ENCODE results near the gene SUN3.
"Not testable (repeated sequence)": the region's sequence is repeated elsewhere in the genome, so short reads cannot be mapped to it uniquely, and the experiment has no call there.

SUN3 gene

GRCh38 chr7:47948141-47948790, 80.6 kb downstream of the SUN3 start, which contains the start of gene PKD1L1:
Gene PKD1L1, minus strand, starts transcription at chr7:47948466. Its CDS starts 26 bp downstream, at chr7:47948440.
- no peak within 1 kb of the TSS for H3K4me2 ChIP-seq
- H3K27me3 ChIP-seq: no peaks in the 10 kb centered on the region
- H3K4me3 ChIP-seq: no peak within 1 kb of the TSS
- peaks cover 0 to 6% (median 2%) of the 10 kb centered on the region in 10 experiments; a peak in 7 of 20 replicates for H3K4me1 ChIP-seq
- H3K27ac ChIP-seq: no peak within 1 kb of the TSS
- H3K9ac ChIP-seq: no peak within 1 kb of the TSS
- H3K9me3 ChIP-seq (replicated peaks in 1 of 11): no peaks in the 10 kb centered on the region
- TF ChIP-seq Cebpa-rat (IDR thresholded peaks at IDR 0.05): no peak
- peaks cover 0 to 5% (median 0%) of the 10 kb centered on the region in 11 experiments; a peak in 2 of 22 replicates for H3K36me3 ChIP-seq
- H4K20me1 ChIP-seq: no peaks in the 10 kb centered on the region

GRCh38 chr7:47947355-47947749, 81.6 kb downstream of the SUN3 start:
- H3K4me2 ChIP-seq: no peak overlapping the region
- H3K4me3 ChIP-seq: no peak overlapping the region
- H3K27me3 ChIP-seq: no peaks in the 10 kb centered on the region
- H4K20me1 ChIP-seq: no peaks in the 10 kb centered on the region
- H3K9ac ChIP-seq: 0 out of 22 replicates have a peak overlapping the region, but pooled peaks of 1 of the 11 experiments have one; percentile 7
- H3K9me3 ChIP-seq (replicated peaks in 1 of 11): no peaks in the 10 kb centered on the region
- H3K4me1 ChIP-seq: peaks cover 0 to 14% (median 2%) of the 10 kb centered on the region in 10 experiments; a peak in 7 of 20 replicates
- no peaks in the 10 kb centered on the region for H3K36me3 ChIP-seq
- H3K27ac ChIP-seq: no peak overlapping the region
- no peak for TF ChIP-seq Cebpa-rat (IDR thresholded peaks at IDR 0.05)

GRCh38 chr7:47946581-47947354, 82.1 kb downstream of the SUN3 start:
- H3K4me1 ChIP-seq: peaks cover 0 to 19% (median 4%) of the 10 kb centered on the region in 10 experiments; a peak in 10 of 20 replicates
- 0 out of 22 replicates have a peak overlapping the region, but pooled peaks of 1 of the 11 experiments have one; percentile 7 for H3K9ac ChIP-seq
- H3K4me2 ChIP-seq: no peak overlapping the region
- H3K27ac ChIP-seq: no peak overlapping the region
- H4K20me1 ChIP-seq: no peaks in the 10 kb centered on the region
- TF ChIP-seq Cebpa-rat (IDR thresholded peaks at IDR 0.05): no peak
- no peak overlapping the region for H3K4me3 ChIP-seq
- no peaks in the 10 kb centered on the region for H3K27me3 ChIP-seq
- H3K9me3 ChIP-seq (replicated peaks in 1 of 11): no peaks in the 10 kb centered on the region
- no peaks in the 10 kb centered on the region for H3K36me3 ChIP-seq

GRCh38 chr7:47945261-47946015, 83.5 kb downstream of the SUN3 start:
- no peak for TF ChIP-seq Cebpa-rat (IDR thresholded peaks at IDR 0.05)
- H3K27me3 ChIP-seq: no peaks in the 10 kb centered on the region

GRCh38 chr7:47944536-47945260, 84.2 kb downstream of the SUN3 start:
- H3K9ac ChIP-seq: no peak overlapping the region
- H3K36me3 ChIP-seq: no peaks in the 10 kb centered on the region
- no peaks in the 10 kb centered on the region for H4K20me1 ChIP-seq
- no peak overlapping the region for H3K27ac ChIP-seq
- H3K4me2 ChIP-seq: no peak overlapping the region; a peak in 1 of 22 replicates
- no peak overlapping the region for H3K4me3 ChIP-seq
- peaks cover 0 to 40% (median 6%) of the 10 kb centered on the region in 10 experiments; a peak in 12 of 20 replicates for H3K4me1 ChIP-seq
- no peak for TF ChIP-seq Cebpa-rat (IDR thresholded peaks at IDR 0.05)
- no peaks in the 10 kb centered on the region for H3K27me3 ChIP-seq
- H3K9me3 ChIP-seq (replicated peaks in 1 of 11): no peaks in the 10 kb centered on the region

More at GRCh38 chr7:47945261-47946015, 83.5 kb downstream of the SUN3 start:
- Histone ChIP-seq H3K27ac (no peak overlapping the region), H4K20me1 (no peaks in the 10 kb centered on the region), H3K4me2 (no peak overlapping the region), H3K36me3 (no peaks in the 10 kb centered on the region), H3K9ac (no peak overlapping the region), H3K4me1 (peaks cover 0 to 33% (median 8%) of the 10 kb centered on the region in 10 experiments; a peak in 12 of 20 replicates), H3K9me3 (replicated peaks in 1 of 11) (no peaks in the 10 kb centered on the region), H3K4me3 (no peak overlapping the region)

- H3K9me3 ChIP-seq (replicated peaks in 1 of 11): no peaks in the 10 kb centered on the region
- H3K4me2 ChIP-seq: peak overlapping the region in 2 of 11 experiments; percentile 21 to 52; a peak in 3 of 22 replicates
- no peaks in the 10 kb centered on the region for H3K27me3 ChIP-seq
- H3K36me3 ChIP-seq: no peaks in the 10 kb centered on the region
- H3K9ac ChIP-seq: no peak overlapping the region
- no peaks in the 10 kb centered on the region for H4K20me1 ChIP-seq
- no peak for TF ChIP-seq Cebpa-rat (IDR thresholded peaks at IDR 0.05)
- peak overlapping the region in 1 of 11 experiments; percentile 17; a peak in 1 of 22 replicates for H3K27ac ChIP-seq
- peaks cover 0 to 48% (median 8%) of the 10 kb centered on the region in 10 experiments; a peak in 16 of 20 replicates for H3K4me1 ChIP-seq
- H3K4me3 ChIP-seq: no peak overlapping the region
These were observed 85.0 kb downstream of the SUN3 start for GRCh38 chr7:47943676-47944474.

- not testable (repeated sequence) for H4K20me1 ChIP-seq; H3K4me3 ChIP-seq; H3K27me3 ChIP-seq; H3K9me3 ChIP-seq (replicated peaks in 1 of 11); H3K9ac ChIP-seq; H3K36me3 ChIP-seq
- H3K27ac ChIP-seq: peak overlapping the region in 2 of 11 experiments; percentile 20 to 39; a peak in 2 of 22 replicates
- peak overlapping the region in 2 of 11 experiments; percentile 4 to 88; a peak in 4 of 22 replicates for H3K4me2 ChIP-seq
- peaks cover 12 to 61% (median 21%) of the 10 kb centered on the region in 10 experiments for H3K4me1 ChIP-seq
These were observed 86.3 kb downstream of the SUN3 start for GRCh38 chr7:47942651-47943050.

- no peak overlapping the region for H3K4me3 ChIP-seq
- H3K27ac ChIP-seq: peak overlapping the region in 3 of 11 experiments; percentile 43 to 90 (median 79); a peak in 5 of 22 replicates
These were observed 86.8 kb downstream of the SUN3 start for GRCh38 chr7:47942132-47942531.

More at GRCh38 chr7:47942132-47942531, 86.8 kb downstream of the SUN3 start:
- Histone ChIP-seq H3K9ac (peak overlapping the region in 2 of 11 experiments; percentile 54 to 67; a peak in 3 of 22 replicates), H3K4me1 (peaks cover 17 to 66% (median 26%) of the 10 kb centered on the region in 10 experiments), H3K4me2 (peak overlapping the region in 4 of 11 experiments; percentile 47 to 88 (median 82); a peak in 7 of 22 replicates), H4K20me1 (no peaks in the 10 kb centered on the region; a peak in 1 of 22 replicates), H3K9me3 (replicated peaks in 1 of 11) (no peaks in the 10 kb centered on the region), H3K36me3 (no peaks in the 10 kb centered on the region), H3K27me3 (no peaks in the 10 kb centered on the region)
- TF ChIP-seq Cebpa-rat (IDR thresholded peaks at IDR 0.05): no peak
